ENCODE results near the gene OR5B3.

The OR5B3 gene

DNA sequence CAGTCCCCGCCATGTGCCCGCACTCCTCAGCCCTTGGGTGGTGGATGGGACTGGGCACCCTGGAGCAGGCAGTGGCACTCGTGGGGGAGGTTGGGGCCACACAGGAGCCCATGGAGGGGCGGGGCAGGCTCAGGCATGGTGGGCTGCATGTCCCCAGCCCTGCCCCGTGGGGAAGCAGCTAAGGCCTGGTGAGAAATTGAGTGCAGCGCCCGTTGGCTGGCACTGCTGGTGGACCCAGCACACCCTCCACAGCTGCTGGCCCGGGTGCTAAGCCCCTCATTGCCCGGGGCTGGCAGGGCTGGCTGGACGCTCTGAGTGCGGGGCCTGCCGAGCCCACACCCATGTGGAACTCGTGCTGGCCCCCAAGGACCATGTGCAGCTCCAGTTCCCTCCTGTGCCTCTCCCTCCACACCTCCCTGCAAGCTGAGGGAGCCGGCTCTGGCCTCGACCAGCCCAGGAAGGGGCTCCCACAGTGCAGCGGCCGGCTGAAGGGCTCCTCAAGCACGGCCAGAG lies 16.1 kb downstream of the OR5B3 start:
- Mint-ChIP-seq H3K27ac (no peak overlapping the region), H3K4me3 (no peak overlapping the region), H3K9me3 (peaks cover 19% of the 10 kb centered on the region), H3K36me3 (ENCODE audit: low read depth) (no peaks in the 10 kb centered on the region), H3K4me1 (ENCODE audit: low read depth) (no peaks in the 10 kb centered on the region), H3K27me3 (no peaks in the 10 kb centered on the region)
- intact Hi-C loops (cut with micrococcal nuclease), result no loop called here

DNA sequence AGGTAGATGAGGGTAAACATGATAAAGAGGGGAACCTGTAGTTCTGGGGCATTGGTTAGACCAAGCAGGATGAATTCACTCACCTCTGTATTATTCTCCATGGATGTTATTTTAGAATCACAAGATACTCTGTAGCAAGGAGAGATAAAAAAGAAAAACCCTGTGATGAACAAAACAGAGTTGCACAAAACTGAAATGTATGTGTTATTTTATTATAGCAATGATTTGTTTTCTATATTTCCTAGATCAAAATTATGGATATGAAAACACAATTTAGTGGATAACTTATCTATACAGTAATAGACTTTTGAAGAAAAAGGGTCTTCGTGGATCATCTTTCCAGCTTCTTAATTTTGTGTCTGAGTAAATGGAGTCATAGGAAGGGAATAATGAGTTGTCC lies 47.7 kb downstream of the OR5B3 start, which contains the start of gene OR5B17:
Gene OR5B17, minus strand, starts transcription at position 101 of the 400 bp plus-strand sequence. Its CDS starts 0 bp downstream, at position 101.
- intact Hi-C loops (cut with micrococcal nuclease), result no loop called here
- H3K4me3 Mint-ChIP-seq, result no peak within 1 kb of the TSS
- no peaks in the 10 kb centered on the region for H3K36me3 Mint-ChIP-seq (ENCODE audit: low read depth)
- no peaks in the 10 kb centered on the region for H3K27me3 Mint-ChIP-seq
- H3K4me1 Mint-ChIP-seq (ENCODE audit: low read depth), result no peaks in the 10 kb centered on the region
- no peaks in the 10 kb centered on the region for H3K9me3 Mint-ChIP-seq
- no peak within 1 kb of the TSS for H3K27ac Mint-ChIP-seq

DNA sequence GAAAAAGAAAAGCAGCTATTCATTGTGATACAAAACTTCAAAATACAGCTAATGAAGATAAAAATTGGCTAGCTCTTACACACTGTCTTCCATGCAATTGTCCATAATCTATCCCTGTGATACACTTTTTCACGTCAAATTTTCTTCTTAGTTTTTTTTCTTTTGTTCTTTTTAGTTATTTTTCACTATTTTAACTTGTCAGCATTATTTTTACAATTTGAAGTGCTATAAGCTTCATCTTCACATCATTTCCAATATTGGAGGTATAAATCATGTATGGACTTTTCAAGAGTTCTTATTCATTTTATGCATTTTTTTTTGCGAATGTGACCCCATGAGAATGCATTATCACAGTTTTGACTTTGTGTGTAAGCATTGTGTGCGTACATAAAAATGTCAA lies 51.9 kb downstream of the OR5B3 start:
- H3K36me3 Mint-ChIP-seq (ENCODE audit: low read depth), result no peaks in the 10 kb centered on the region
- H3K4me1 Mint-ChIP-seq (ENCODE audit: low read depth), result no peaks in the 10 kb centered on the region
- no peak overlapping the region for H3K4me3 Mint-ChIP-seq
- no peak overlapping the region for H3K27ac Mint-ChIP-seq
- no peaks in the 10 kb centered on the region for H3K27me3 Mint-ChIP-seq
- intact Hi-C loops (cut with micrococcal nuclease), result no loop called here
- no peaks in the 10 kb centered on the region for H3K9me3 Mint-ChIP-seq
